Renal pelvis (tissue), 4 donors: ENCODE measurements around the gene ITIH4. TPM values are rescaled to one million over a fixed set of nuclear protein-coding genes. Genes with fewer than 3 reads are reported as not detected.

ENCODE experiments used
- DNase-seq: peaks from one replicate; pipeline ENCODE4 v3.0.0-alpha.2; 2013
- polyA plus RNA-seq, 3 donors: library from polyadenylated mRNA; unstranded; fragments of 120-200 nt; gene quantifications; one replicate each; pipeline ENCODE4 v1.2.1, GENCODE V29; 2013; ENCODE audit not compliant: insufficient read length in 3 of 3

Gene ITIH4
- polyA plus RNA-seq, 3 donors = 7.0 to 14.9 (median 12.4) TPM

- DNase-seq = peak; percentile 4
Observed at GRCh38 chr3:52769786-52770455, 60.6 kb downstream of the ITIH4 start.

GRCh38 chr3:52763466-52763865 is 67.0 kb downstream of the ITIH4 start:
- no peak for DNase-seq

Other genes with a start within 250 kb of the ITIH4 start
- gene PBRM1, start 144.8 kb downstream of the ITIH4 start, polyA plus RNA-seq = 10 to 100 TPM; 56.4 to 60.4 (median 59.4) TPM
- 100 to 1,000 TPM in 2 of 3 donors, 10 to 100 TPM in 1; 92.6 to 111 (median 106) TPM for gene GNL3, start 144.6 kb downstream of the ITIH4 start, polyA plus RNA-seq
- 100 to 1,000 TPM; 122 TPM for gene GLT8D1, start 124.9 kb downstream of the ITIH4 start, polyA plus RNA-seq
- gene SPCS1, start 124.6 kb downstream of the ITIH4 start, polyA plus RNA-seq = 100 to 1,000 TPM; 144 to 155 (median 155) TPM
- gene NEK4, start 59.7 kb downstream of the ITIH4 start, polyA plus RNA-seq = 10 to 100 TPM; 24.2 to 35.7 (median 29.2) TPM
- gene ITIH1, start 53.1 kb downstream of the ITIH4 start, polyA plus RNA-seq = under 1 TPM in 1 of 3 donors, not detected in 2; 0.12 TPM
- 1 to 10 TPM; 5.5 to 9.5 (median 5.7) TPM for gene ITIH3, start 35.9 kb downstream of the ITIH4 start, polyA plus RNA-seq
- 1 to 10 TPM in 2 of 3 donors, under 1 TPM in 1; 0.75 to 1.4 (median 1.3) TPM for gene MUSTN1, start 4.3 kb upstream of the ITIH4 start, polyA plus RNA-seq
- gene STIMATE, start 66.9 kb upstream of the ITIH4 start, polyA plus RNA-seq = 10 to 100 TPM; 15.9 to 17.9 (median 16.6) TPM
- 10 to 100 TPM in 2 of 3 donors, 1 to 10 TPM in 1; 9.9 to 11.7 (median 10.8) TPM for gene SFMBT1, start 215.4 kb upstream of the ITIH4 start, polyA plus RNA-seq